GM19043 (cell line): ENCODE measurements around the gene RPIA.
"Not testable (repeated sequence)": the region's sequence is repeated elsewhere in the genome, so short reads cannot be mapped to it uniquely, and the experiment has no call there.

Experiments
- ATAC-seq: cut with Tn5 transposase; IDR thresholded peaks from one replicate; pipeline ENCODE4 v1.9.1; 2021; ENCODE audit warnings: low read depth; ENCODE audit not compliant: unreplicated experiment

RPIA gene

DNA sequence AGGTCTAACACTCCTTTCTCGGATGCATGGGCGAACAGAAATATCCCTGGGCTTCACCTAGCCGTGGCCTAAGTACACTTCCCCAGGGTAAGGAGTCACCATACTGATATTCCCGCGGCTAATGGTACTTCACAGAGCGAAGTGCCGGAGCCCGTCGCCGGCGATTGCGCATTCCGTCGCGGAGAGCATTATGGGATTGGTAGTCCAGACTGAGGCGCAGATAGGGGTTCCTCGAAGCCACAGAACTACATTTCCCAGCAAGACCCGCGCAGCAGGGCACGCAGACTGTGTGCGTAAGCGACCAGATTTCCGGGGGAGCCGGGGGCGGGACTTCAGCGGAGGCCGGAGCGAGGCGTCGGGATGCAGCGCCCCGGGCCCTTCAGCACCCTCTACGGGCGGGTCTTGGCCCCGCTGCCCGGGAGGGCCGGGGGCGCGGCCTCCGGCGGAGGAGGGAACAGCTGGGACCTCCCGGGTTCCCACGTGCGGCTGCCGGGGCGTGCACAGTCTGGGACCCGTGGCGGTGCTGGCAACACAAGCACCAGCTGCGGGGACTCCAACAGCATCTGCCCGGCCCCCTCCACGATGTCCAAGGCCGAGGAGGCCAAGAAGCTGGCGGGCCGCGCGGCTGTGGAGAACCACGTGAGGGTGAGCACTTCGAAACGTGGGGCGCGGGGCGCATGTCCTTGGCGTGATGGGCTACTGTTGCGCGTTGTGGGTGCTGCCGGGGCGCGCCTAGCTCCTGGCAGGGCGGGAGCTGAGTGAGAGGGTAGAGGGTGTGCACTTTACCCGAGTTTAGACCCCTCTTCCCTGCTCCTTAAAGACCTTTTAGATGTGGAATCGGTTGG, at the start of gene RPIA:
TSS of gene RPIA (plus strand) at position 335 of the 845 bp plus-strand sequence. CDS start at position 361, 26 bp downstream.
- ATAC-seq = peak; percentile 90

GRCh38 chr2:88642278-88642677, 49.2 kb upstream of the RPIA start:
- no peak for ATAC-seq

- not testable (repeated sequence) for ATAC-seq
These were observed 46.1 kb upstream of the RPIA start for GRCh38 chr2:88645291-88645882.

DNA sequence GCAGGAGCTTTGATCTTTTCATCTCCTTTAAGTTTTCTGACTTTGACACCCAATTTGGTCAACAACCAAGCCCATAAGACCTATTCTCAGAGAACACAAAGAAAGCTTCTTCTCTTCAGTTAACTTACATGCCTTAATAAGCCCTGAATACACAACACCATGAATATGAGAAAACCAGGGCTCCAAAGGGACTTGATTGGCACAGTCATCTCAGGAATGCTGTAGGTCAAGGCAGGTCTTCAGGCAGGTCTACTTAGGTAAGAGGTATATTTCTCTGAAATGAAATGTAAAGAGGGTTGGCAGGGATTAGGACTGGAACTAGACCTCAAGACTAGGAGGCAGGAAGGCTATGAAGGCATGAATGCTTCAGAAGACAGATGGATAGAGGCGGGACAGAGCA, 39.8 kb upstream of the RPIA start:
- ATAC-seq = no peak

- ATAC-seq = no peak
These were observed 36.8 kb upstream of the RPIA start for GRCh38 chr2:88654714-88655113.

- ATAC-seq = no peak
These were observed 34.8 kb upstream of the RPIA start for GRCh38 chr2:88656690-88657089.

- ATAC-seq = no peak
These were observed 34.3 kb upstream of the RPIA start for GRCh38 chr2:88657131-88657530.

DNA sequence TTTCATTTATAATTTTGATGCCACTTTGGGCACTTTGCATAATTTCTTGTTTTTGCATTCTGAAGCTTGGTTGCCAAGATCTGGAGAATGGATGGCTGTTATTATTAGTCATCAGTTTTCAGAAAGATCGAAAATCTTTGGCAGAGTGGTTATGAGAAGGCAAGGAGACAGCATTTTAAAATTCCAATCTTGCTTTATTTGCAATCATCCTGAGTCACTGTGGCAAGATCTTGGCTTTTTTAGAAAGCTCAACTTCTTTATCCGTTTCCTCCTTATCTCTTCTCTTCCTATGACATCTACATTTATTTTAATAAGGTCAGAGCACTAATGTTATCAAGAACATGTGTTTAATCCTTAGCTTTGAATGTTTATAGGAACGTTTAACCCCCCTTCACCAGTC, 33.1 kb upstream of the RPIA start:
- no peak for ATAC-seq

- ATAC-seq = no peak
These were observed 32.5 kb upstream of the RPIA start for GRCh38 chr2:88658881-88659537.

- ATAC-seq = no peak
These were observed 31.9 kb upstream of the RPIA start for GRCh38 chr2:88659538-88659915.

DNA sequence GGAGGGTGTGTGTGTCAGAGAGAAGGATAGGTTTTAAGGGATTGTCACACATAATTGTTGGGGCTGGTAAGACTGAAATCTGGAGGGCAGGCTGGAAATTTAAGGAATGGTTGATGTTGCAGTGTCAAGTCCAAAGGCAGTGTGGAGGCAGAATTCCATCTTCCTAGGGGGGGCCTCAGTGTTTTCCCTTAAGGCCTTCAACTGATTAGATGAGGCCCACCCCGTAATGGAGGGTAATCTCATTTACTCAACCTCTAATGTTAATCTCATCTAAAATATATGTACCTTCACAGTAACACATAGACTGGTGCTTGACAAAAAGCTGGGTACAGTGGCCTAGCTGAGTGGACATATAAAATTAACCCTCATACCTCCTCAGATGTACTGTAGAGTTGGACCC, 30.9 kb upstream of the RPIA start:
- no peak for ATAC-seq

- no peak for ATAC-seq
These were observed 24.9 kb upstream of the RPIA start for GRCh38 chr2:88666576-88666975.

DNA sequence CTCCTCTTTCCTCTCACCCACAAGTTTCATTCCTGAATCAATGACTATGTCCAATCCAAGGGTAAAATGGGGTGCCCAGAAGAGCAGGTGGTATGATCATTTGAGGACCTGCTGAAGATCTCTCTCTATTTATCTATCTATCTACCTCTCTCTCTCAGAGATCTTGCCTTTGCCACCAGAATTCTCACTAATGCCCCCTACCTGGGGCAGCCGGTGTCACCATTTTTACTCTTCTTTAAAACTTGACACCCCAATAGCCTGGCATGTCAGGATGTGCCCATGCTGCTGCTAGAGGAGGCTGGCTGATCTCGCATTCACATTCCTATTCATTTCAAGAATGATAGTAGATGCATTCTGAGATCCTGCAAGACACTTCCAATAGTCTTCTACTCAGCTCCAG, 24.3 kb upstream of the RPIA start:
- ATAC-seq = no peak

- ATAC-seq = no peak
These were observed 22.6 kb upstream of the RPIA start for GRCh38 chr2:88668862-88669261.

DNA sequence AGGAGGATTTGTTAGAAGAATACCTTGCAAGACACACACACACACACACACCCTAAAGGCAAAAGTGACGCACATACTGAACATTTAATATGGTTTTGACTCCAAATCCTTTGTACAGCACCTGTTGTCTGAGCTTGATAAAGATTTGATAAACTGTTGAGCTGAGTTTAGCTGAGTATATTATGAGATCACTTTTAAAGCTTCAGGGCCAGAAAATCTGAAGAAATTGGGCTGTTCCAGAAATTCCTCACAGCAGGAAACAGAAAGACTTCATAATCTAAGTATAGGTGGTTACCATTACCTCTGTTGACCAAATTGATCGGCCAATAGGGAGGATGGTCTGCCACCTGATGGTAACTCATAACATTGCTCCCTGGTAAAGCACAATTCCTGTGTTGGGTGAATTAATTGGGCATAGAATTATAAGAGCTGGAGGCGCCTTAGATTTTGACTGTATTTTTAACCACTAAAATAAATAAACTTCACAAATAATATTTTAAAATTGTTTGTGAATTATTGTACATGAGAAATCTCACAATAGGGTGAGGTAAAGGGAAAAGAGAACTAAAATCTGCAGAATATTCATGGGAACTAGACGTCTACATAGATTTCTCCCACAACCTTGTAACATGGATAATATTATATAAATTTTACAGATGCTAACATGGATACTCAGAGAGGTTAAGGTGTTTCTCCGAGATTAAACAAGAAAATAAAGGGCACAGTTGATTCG, 21.8 kb upstream of the RPIA start:
- peak; percentile 59 for ATAC-seq

GRCh38 chr2:88671786-88672427, 19.6 kb upstream of the RPIA start:
- ATAC-seq = no peak

- ATAC-seq = no peak
These were observed 18.1 kb upstream of the RPIA start for GRCh38 chr2:88673363-88673762.

- ATAC-seq = no peak
These were observed 11.1 kb upstream of the RPIA start for GRCh38 chr2:88680266-88680902.

DNA sequence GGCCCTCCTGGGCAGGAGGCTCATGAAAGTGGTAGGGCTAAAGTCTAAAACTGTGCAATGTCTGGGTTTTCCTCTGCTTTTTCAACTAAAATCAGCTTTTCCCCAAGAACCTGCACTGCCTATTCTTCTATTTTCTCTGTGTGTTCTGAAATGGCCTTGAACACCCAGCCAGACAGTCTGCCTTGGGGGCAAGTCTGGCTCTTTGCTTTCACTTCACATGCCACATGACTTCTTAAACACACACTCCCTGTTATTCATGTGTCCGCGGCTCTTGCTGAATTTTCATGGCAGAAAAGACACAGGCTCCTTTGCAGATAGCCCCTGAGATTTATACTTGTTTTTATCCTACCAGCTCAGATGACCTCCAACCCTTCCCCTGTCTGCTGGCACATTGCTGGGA, 10.6 kb upstream of the RPIA start:
- ATAC-seq = no peak
